GM12878 (cell line): Measurements from ENCODE around the gene COX17. TPM values are rescaled to one million over a fixed set of nuclear protein-coding genes. Genes with fewer than 3 reads are reported as not detected.
"Not testable (repeated sequence)": the region's sequence is repeated elsewhere in the genome, so short reads cannot be mapped to it uniquely, and the experiment has no call there.

Experiments
- ATAC-seq: fragments of 200-7000 bp; cut with Tn5 transposase; 3 replicates; pipeline ENCODE4 v1.9.1; 2020; ENCODE audit warnings: mild to moderate bottlenecking, moderate library complexity
- BruUV-seq: library from RNA; stranded (reverse); fragments of 400-500 nt; replicated peaks from 2 replicates; lab custom pipeline; 2021; lab: Mats Ljungman, UMichigan
- CTCF ChIA-PET: fragments of 300-600 bp; sonication (Branson Sonifier 250); formaldehyde crosslinking; extraction: SDS; loops from one replicate; lab custom pipeline; 2021; ENCODE audit warnings: inconsistent platforms; lab: Yijun Ruan, JAX
- POLR2A ChIA-PET: fragments of 350-600 bp; formaldehyde crosslinking; extraction: SDS; loops from one replicate; lab custom pipeline; 2021; ENCODE audit warnings: inconsistent platforms; lab: Charles Lee
- RAD21 ChIA-PET: fragments of 300-600 bp; sonication (Branson Sonifier 250); formaldehyde crosslinking; loops from one replicate; lab custom pipeline; 2023; ENCODE audit warnings: antibody characterized with exemption; ENCODE audit not compliant: unreplicated experiment; lab: Charles Lee
- SMC1A ChIA-PET: fragments of 300-600 bp; sonication (Branson Sonifier 250); formaldehyde crosslinking; loops from one replicate; lab custom pipeline; 2023; ENCODE audit not compliant: unreplicated experiment, uncharacterized antibody; lab: Charles Lee
- DNase-seq: peaks from one replicate; pipeline ENCODE4 v3.0.0-alpha.2; 2011; ENCODE audit warnings: low read depth, low spot score
- FAIRE-seq: peaks from 3 replicates; lab custom pipeline; 2011; peaks lifted over from hg19 to GRCh38; lab: Jason Lieb, UNC
- H2AFZ ChIP-seq: 2 replicates; pipeline ENCODE4 v1.6.0; 2011; ENCODE audit warnings: low read depth, low read length, control low read depth; ENCODE audit not compliant: control insufficient read depth
- H3K27ac ChIP-seq: 2 replicates; pipeline ENCODE4 v1.5.1; 2011; ENCODE audit warnings: control low read depth; ENCODE audit not compliant: control insufficient read depth, insufficient read depth
- H3K27me3 ChIP-seq, 2 experiments: replicated peaks in 1 of 2; 2 replicates each; pipeline versions ENCODE4 v1.6.0 to v1.6.1; 2011; ENCODE audit warnings: low read length in 1 of 2; ENCODE audit not compliant: control insufficient read depth in 2 of 2, insufficient read depth in 2 of 2
- H3K36me3 ChIP-seq, 2 experiments: 2 replicates each; pipeline ENCODE4 v1.5.1; 2011; ENCODE audit warnings: low read length in 1 of 2; ENCODE audit not compliant: control insufficient read depth in 2 of 2, insufficient read depth in 2 of 2
- H3K4me1 ChIP-seq: 2 replicates; pipeline ENCODE4 v1.6.1; 2011; ENCODE audit warnings: mild to moderate bottlenecking, low read length, moderate library complexity, mixed read lengths; ENCODE audit not compliant: control insufficient read depth, insufficient read depth
- H3K4me2 ChIP-seq: 2 replicates; pipeline ENCODE4 v1.6.0; 2011; ENCODE audit warnings: control low read depth; ENCODE audit not compliant: control insufficient read depth, insufficient read depth
- H3K4me3 ChIP-seq: fragments of 200-600 bp; sonication (generic); 2 replicates; pipeline ENCODE4 v1.5.1; 2016
- H3K79me2 ChIP-seq: 2 replicates; pipeline ENCODE4 v1.6.0; 2011; ENCODE audit warnings: low read length; ENCODE audit not compliant: control insufficient read depth, insufficient read depth
- H3K9ac ChIP-seq: 2 replicates; pipeline ENCODE4 v1.8.0; 2011; ENCODE audit warnings: low read length, control low read depth, mixed read lengths; ENCODE audit not compliant: control insufficient read depth, insufficient read depth
- H3K9me3 ChIP-seq: replicated peaks from 3 replicates; pipeline ENCODE4 v1.5.1; 2011; ENCODE audit warnings: mild to moderate bottlenecking, low read length; ENCODE audit not compliant: control insufficient read depth, insufficient read depth
- H4K20me1 ChIP-seq: 2 replicates; pipeline ENCODE4 v1.6.0; 2011; ENCODE audit not compliant: control insufficient read depth, insufficient read depth
- BCL11A ChIP-seq: IDR thresholded peaks from 2 replicates; pipeline ENCODE4 v1.6.1; 2011; ENCODE audit warnings: low read depth, low read length
- CREM ChIP-seq: IDR thresholded peaks from 2 replicates; pipeline ENCODE4 v1.6.1; 2014; ENCODE audit warnings: antibody characterized with exemption, low read depth
- KAT2A ChIP-seq: conservative IDR thresholded peaks from 2 replicates; pipeline ENCODE4 v1.6.1; 2011; ENCODE audit warnings: low read depth, low read length; ENCODE audit not compliant: control insufficient read depth
- MEF2A ChIP-seq: IDR thresholded peaks from 2 replicates; pipeline ENCODE4 v1.6.1; 2011; ENCODE audit warnings: low read depth, mild to moderate bottlenecking, low read length, moderate library complexity; ENCODE audit not compliant: insufficient read depth
- PAX8 ChIP-seq: fragments of 450-650 bp; IDR thresholded peaks from 2 replicates; pipeline ENCODE4 v1.6.1; 2017; ENCODE audit warnings: mild to moderate bottlenecking, moderate library complexity
- POLR2AphosphoS2 ChIP-seq: IDR thresholded peaks from 2 replicates; pipeline ENCODE4 v1.6.1; 2011; ENCODE audit warnings: low read depth, mild to moderate bottlenecking, low read length, improper control_type of control experiment, moderate library complexity
- POLR2AphosphoS5 ChIP-seq: IDR thresholded peaks from 2 replicates; pipeline ENCODE4 v1.6.1; 2011; ENCODE audit warnings: mild to moderate bottlenecking, low read length, inconsistent platforms
- RFX5 ChIP-seq: IDR thresholded peaks from 2 replicates; pipeline ENCODE4 v1.6.1; 2011; ENCODE audit warnings: low read depth, low read length, improper control_type of control experiment
- SIN3A ChIP-seq: IDR thresholded peaks from 2 replicates; pipeline ENCODE4 v1.6.1; 2012; ENCODE audit warnings: low read depth, low read length, improper control_type of control experiment
- SP1 ChIP-seq: IDR thresholded peaks from one replicate; pipeline ENCODE4 v1.6.1; 2011; ENCODE audit warnings: low read depth, low read length
- TBL1XR1 ChIP-seq: IDR thresholded peaks from 2 replicates; pipeline ENCODE4 v1.6.1; 2012; ENCODE audit warnings: low read depth, low read length, improper control_type of control experiment
- ZBED1 ChIP-seq: IDR thresholded peaks from 2 replicates; pipeline ENCODE4 v1.6.1; 2016; ENCODE audit warnings: borderline replicate concordance
- WGBS: methylation state at CpG from one replicate; pipeline ENCODE4 v1.1.6; 2016; ENCODE audit warnings: low lambda C conversion rate; ENCODE audit not compliant: insufficient replicate concordance, insufficient coverage; ENCODE audit errors: missing lambda C conversion rate; 5-methylcytosine and 5-hydroxymethylcytosine counted together
- in situ Hi-C: fragments of 300-500 bp; cut with MboI; formaldehyde crosslinking; loops from 9 replicates; pipeline ENCODE4 v1.14.3; 2018; ENCODE audit warnings: mixed read lengths
- intact Hi-C: fragments of 100-400 bp; cut with micrococcal nuclease; formaldehyde crosslinking; loops from one replicate; pipeline ENCODE4 v1.14.2; 2022; ENCODE audit not compliant: unreplicated experiment
- polyA plus RNA-seq, 11 experiments: library from polyadenylated mRNA; depleted of rRNA in 4 of 11; unstranded in 6 of 11; stranded (reverse) in 5 of 11; fragments of >200 nt; fragmentation: Nextera tagmentation in 4 of 11; fragmentation: Illumina TruSeq in 1 of 11; extraction: Ambion mirVana in 4 of 11; extraction: Trizol in 1 of 11; gene quantifications; 1 replicate in 1 of 11; 2 replicates in 10 of 11; pipeline versions ENCODE4 v1.2.1 to v1.2.3, GENCODE V29; 2011 to 2016; ENCODE audit warnings: inconsistent platforms in 2 of 11, missing spikeins in 2 of 11, low read depth in 1 of 11
- total RNA-seq, 4 experiments: library from RNA; depleted of rRNA in 3 of 4; stranded (reverse); fragments of >200 nt in 3 of 4; fragmentation: Illumina TruSeq in 1 of 4; extraction: Trizol in 1 of 4; gene quantifications; 2 replicates each; pipeline versions ENCODE4 v1.2.1 to v1.2.3, GENCODE V29; 2013 to 2021
- TF ChIP-seq, protein P1 (sequence below): fragments of 450-650 bp; formaldehyde crosslinking; IDR thresholded peaks from 2 replicates; pipeline ENCODE4 v1.5.0; 2022; ENCODE audit warnings: mild to moderate bottlenecking, missing genetic modification characterization

The COX17 gene
- total and polyA plus RNA-seq, 10 of the 15 experiments (the other 5 are each of a cell fraction or from before 2014, with no cell fraction given), result 111 to 717 (median 243) TPM

DNA sequence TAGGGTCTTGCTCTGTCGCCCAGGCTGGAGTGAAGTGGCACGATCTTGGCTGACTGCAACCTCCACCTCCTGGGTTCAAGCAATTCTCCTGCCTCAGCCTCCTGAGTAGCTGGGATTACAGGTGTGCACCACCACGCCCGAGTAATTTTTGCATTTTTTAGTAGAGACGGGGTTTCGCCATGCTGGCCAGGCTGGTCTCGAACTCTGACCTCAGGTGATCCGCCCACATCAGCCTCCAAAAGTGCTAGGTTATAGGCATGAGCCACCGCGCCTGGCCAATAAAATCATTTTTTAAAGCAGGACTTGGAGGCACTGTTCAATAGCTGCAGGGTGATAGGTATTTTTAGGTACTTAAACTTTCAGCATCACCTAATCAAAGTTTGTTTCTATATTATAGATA lies 1.0 kb upstream of the COX17 start:
- H3K4me3 ChIP-seq, H3K36me3 ChIP-seq, H3K9ac ChIP-seq, ATAC-seq, H4K20me1 ChIP-seq, FAIRE-seq, H3K27me3 ChIP-seq, intact Hi-C loops, H2AFZ ChIP-seq, BruUV-seq, H3K4me1 ChIP-seq, DNase-seq, H3K9me3 ChIP-seq: not testable (repeated sequence)
- in situ Hi-C loops, result loop anchor here (5.0 to 25.0 kb wide), 2 partner anchors 81 to 391 kb away; partner anchors contain the start of genes ARHGAP31 and PLA1A
- ChIA-PET CTCF (interaction anchor here (0.8 to 12.2 kb wide), 6 partner anchors 16 to 795 kb away, joined by 3 to 296 read pairs (median 52); partner anchors contain the start of gene CD80), SMC1A (interaction anchor here (1.0 to 14.0 kb wide), 9 partner anchors 12 to 795 kb away, joined by 3 to 329 read pairs (median 42); partner anchors contain the start of genes CD80 and PLA1A), POLR2A (interaction anchor here (0.6 to 8.3 kb wide), 2 partner anchors 77 to 317 kb away, joined by 3 to 104 read pairs; no protein-coding TSS in a partner anchor), RAD21 (interaction anchor here (1.7 to 7.7 kb wide), 3 partner anchors 41 to 76 kb away, joined by 6 to 158 read pairs (median 18); no protein-coding TSS in a partner anchor)
- Histone ChIP-seq H3K79me2 (peaks cover 38% of the 10 kb centered on the region), H3K27ac (peak overlapping the region; percentile 95), H3K4me2 (peak overlapping the region; percentile 93)
- TF ChIP-seq PAX8, result 0 out of 2 replicates have a peak, but pooled peaks have one; percentile 4
- WGBS, result 91% methylated on average over 10 of the region's 10 CpGs

DNA sequence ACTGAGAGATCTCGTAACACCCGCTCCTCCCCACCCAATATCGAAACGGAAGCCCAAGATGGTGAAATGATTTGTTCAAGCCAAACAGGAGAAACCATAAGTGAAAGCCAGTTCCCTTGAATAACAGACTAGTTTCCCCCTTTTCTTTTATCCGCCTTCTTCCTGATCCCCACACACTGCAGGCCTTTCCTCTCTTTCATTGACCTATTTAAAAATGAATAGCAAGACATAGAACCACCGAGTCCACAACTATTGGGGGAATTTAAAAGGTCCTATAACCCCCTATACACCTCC lies 382 bp upstream of the COX17 start:
- H3K9me3 ChIP-seq, result no peaks in the 10 kb centered on the region
- H3K9ac ChIP-seq, result peak overlapping the region; percentile 92
- ChIA-PET SMC1A (interaction anchor here (1.4 to 14.0 kb wide), 7 partner anchors 11 to 121 kb away, joined by 3 to 329 read pairs (median 20); partner anchors contain the start of gene CD80), POLR2A (interaction anchor here (0.6 to 8.3 kb wide), 12 partner anchors 9 to 316 kb away, joined by 3 to 104 read pairs (median 4); partner anchors contain the start of gene ADPRH), RAD21 (interaction anchor here (1.0 to 7.7 kb wide), 8 partner anchors 14 to 383 kb away, joined by 3 to 158 read pairs (median 10); partner anchors contain the start of genes ARHGAP31 and PLA1A), CTCF (interaction anchor here (0.8 to 12.2 kb wide), 7 partner anchors 11 to 794 kb away, joined by 3 to 296 read pairs (median 12); no protein-coding TSS in a partner anchor)
- peak overlapping the region; percentile 86 for H2AFZ ChIP-seq
- no peaks in the 10 kb centered on the region for H4K20me1 ChIP-seq
- no peak for DNase-seq
- 3% methylated on average over 6 of the region's 6 CpGs for WGBS
- intact Hi-C loops (loop anchor here (1.0 to 2.0 kb wide), 5 partner anchors 38 to 214 kb away; partner anchors contain the start of genes CD80 and TMEM39A), in situ Hi-C loops (loop anchor here (5.0 to 25.0 kb wide), 2 partner anchors 80 to 390 kb away; partner anchors contain the start of genes ARHGAP31 and PLA1A)
- peaks cover 3 to 4% of the 10 kb centered on the region in 2 experiments; a peak in 3 of 4 replicates for H3K36me3 ChIP-seq
- no peak for FAIRE-seq
- peaks cover 44% of the 10 kb centered on the region for H3K79me2 ChIP-seq
- H3K27me3 ChIP-seq, result no peaks in the 10 kb centered on the region
- H3K4me2 ChIP-seq, result peak overlapping the region; percentile 93
- peak overlapping the region; percentile 95 for H3K27ac ChIP-seq
- BruUV-seq, result TSS peak; percentile 99
- peaks cover 6% of the 10 kb centered on the region for H3K4me1 ChIP-seq
- peak overlapping the region; percentile 56; the same call in 1 of the 2 replicates for H3K4me3 ChIP-seq
- ATAC-seq, result no peak; the same call in 2 of the 3 replicates
- TF ChIP-seq POLR2AphosphoS5, result peak; percentile 87; the same call in 1 of the 2 replicates
- TF ChIP-seq SP1, result peak; percentile 26
- TF ChIP-seq CREM, result 0 out of 2 replicates have a peak, but pooled peaks have one; percentile 27
- TF ChIP-seq TBL1XR1, result 0 out of 2 replicates have a peak, but pooled peaks have one; percentile 10
- peak; percentile 3; the same call in 1 of the 2 replicates for TF ChIP-seq SIN3A
- TF ChIP-seq BCL11A, result no peak
- TF ChIP-seq KAT2A, result no peak
- TF ChIP-seq RFX5, result no peak
- TF ChIP-seq ZBED1, result 0 out of 2 replicates have a peak, but pooled peaks have one; percentile 72
- no peak for TF ChIP-seq MEF2A
- TF ChIP-seq PAX8, result no peak
- TF ChIP-seq POLR2AphosphoS2, result peak; percentile 69; the same call in 1 of the 2 replicates
- TF ChIP-seq, protein P1, sequence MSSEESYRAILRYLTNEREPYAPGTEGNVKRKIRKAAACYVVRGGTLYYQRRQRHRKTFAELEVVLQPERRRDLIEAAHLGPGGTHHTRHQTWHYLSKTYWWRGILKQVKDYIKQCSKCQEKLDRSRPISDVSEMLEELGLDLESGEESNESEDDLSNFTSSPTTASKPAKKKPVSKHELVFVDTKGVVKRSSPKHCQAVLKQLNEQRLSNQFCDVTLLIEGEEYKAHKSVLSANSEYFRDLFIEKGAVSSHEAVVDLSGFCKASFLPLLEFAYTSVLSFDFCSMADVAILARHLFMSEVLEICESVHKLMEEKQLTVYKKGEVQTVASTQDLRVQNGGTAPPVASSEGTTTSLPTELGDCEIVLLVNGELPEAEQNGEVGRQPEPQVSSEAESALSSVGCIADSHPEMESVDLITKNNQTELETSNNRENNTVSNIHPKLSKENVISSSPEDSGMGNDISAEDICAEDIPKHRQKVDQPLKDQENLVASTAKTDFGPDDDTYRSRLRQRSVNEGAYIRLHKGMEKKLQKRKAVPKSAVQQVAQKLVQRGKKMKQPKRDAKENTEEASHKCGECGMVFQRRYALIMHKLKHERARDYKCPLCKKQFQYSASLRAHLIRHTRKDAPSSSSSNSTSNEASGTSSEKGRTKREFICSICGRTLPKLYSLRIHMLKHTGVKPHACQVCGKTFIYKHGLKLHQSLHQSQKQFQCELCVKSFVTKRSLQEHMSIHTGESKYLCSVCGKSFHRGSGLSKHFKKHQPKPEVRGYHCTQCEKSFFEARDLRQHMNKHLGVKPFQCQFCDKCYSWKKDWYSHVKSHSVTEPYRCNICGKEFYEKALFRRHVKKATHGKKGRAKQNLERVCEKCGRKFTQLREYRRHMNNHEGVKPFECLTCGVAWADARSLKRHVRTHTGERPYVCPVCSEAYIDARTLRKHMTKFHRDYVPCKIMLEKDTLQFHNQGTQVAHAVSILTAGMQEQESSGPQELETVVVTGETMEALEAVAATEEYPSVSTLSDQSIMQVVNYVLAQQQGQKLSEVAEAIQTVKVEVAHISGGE (CRISPR knock-in tag), result no peak
